Measurements from ENCODE around the gene ATF2.
"Not testable (repeated sequence)": the region's sequence is repeated elsewhere in the genome, so short reads cannot be mapped to it uniquely, and the experiment has no call there.

The ATF2 gene

GRCh38 chr2:175143191-175143590, 24.8 kb downstream of the ATF2 start:
- no peak overlapping the region for H3K4me3 ChIP-seq
- no peaks in the 10 kb centered on the region for H3K27me3 ChIP-seq
- H3K36me3 ChIP-seq: peaks cover 78% of the 10 kb centered on the region
- no peak for TF ChIP-seq Cebpa-rat (IDR thresholded peaks at IDR 0.05)
- H3K9ac ChIP-seq: no peak overlapping the region
- H3K27ac ChIP-seq: no peak overlapping the region
- H3K4me1 ChIP-seq: no peaks in the 10 kb centered on the region
- H3K9me3 ChIP-seq: no peaks in the 10 kb centered on the region
- no peak overlapping the region for H3K4me2 ChIP-seq
- peaks cover 98% of the 10 kb centered on the region for H4K20me1 ChIP-seq

GRCh38 chr2:175140332-175140731, 27.7 kb downstream of the ATF2 start:
- peaks cover 6% of the 10 kb centered on the region; the same call in 1 of the 2 replicates for H3K4me1 ChIP-seq
- H3K9ac ChIP-seq: no peak overlapping the region
- no peaks in the 10 kb centered on the region for H3K27me3 ChIP-seq
- no peaks in the 10 kb centered on the region for H3K9me3 ChIP-seq
- H4K20me1 ChIP-seq: peaks cover 93% of the 10 kb centered on the region
- H3K4me3 ChIP-seq: no peak overlapping the region
- H3K36me3 ChIP-seq: peaks cover 76% of the 10 kb centered on the region
- TF ChIP-seq Cebpa-rat (IDR thresholded peaks at IDR 0.05): no peak
- no peak overlapping the region for H3K27ac ChIP-seq
- no peak overlapping the region for H3K4me2 ChIP-seq

GRCh38 chr2:175137793-175138192, 30.2 kb downstream of the ATF2 start:
- H3K4me3 ChIP-seq: no peak overlapping the region
- H3K27ac ChIP-seq: no peak overlapping the region
- TF ChIP-seq Cebpa-rat (IDR thresholded peaks at IDR 0.05): no peak
- H3K36me3 ChIP-seq: peaks cover 79% of the 10 kb centered on the region
- no peaks in the 10 kb centered on the region for H3K9me3 ChIP-seq
- H3K27me3 ChIP-seq: no peaks in the 10 kb centered on the region
- peaks cover 80% of the 10 kb centered on the region for H4K20me1 ChIP-seq
- H3K9ac ChIP-seq: no peak overlapping the region
- no peak overlapping the region for H3K4me2 ChIP-seq
- peaks cover 6% of the 10 kb centered on the region; the same call in 1 of the 2 replicates for H3K4me1 ChIP-seq

- no peaks in the 10 kb centered on the region for H3K9me3 ChIP-seq
- H3K27ac ChIP-seq: no peak overlapping the region
- no peaks in the 10 kb centered on the region for H3K27me3 ChIP-seq
- no peak overlapping the region for H3K9ac ChIP-seq
- peaks cover 80% of the 10 kb centered on the region for H3K36me3 ChIP-seq
- H3K4me2 ChIP-seq: no peak overlapping the region
- peaks cover 6% of the 10 kb centered on the region; the same call in 1 of the 2 replicates for H3K4me1 ChIP-seq
- peaks cover 72% of the 10 kb centered on the region for H4K20me1 ChIP-seq
- no peak overlapping the region for H3K4me3 ChIP-seq
- no peak for TF ChIP-seq Cebpa-rat (IDR thresholded peaks at IDR 0.05)
Measured at GRCh38 chr2:175136334-175137215, 31.4 kb downstream of the ATF2 start.

GRCh38 chr2:175135862-175136261, 32.1 kb downstream of the ATF2 start:
- H3K27me3 ChIP-seq: no peaks in the 10 kb centered on the region
- peaks cover 82% of the 10 kb centered on the region for H3K36me3 ChIP-seq
- H3K27ac ChIP-seq: no peak overlapping the region
- H4K20me1 ChIP-seq: peaks cover 73% of the 10 kb centered on the region
- no peaks in the 10 kb centered on the region for H3K9me3 ChIP-seq
- H3K4me1 ChIP-seq: peaks cover 6% of the 10 kb centered on the region; the same call in 1 of the 2 replicates
- H3K4me3 ChIP-seq: no peak overlapping the region
- H3K4me2 ChIP-seq: no peak overlapping the region
- no peak overlapping the region for H3K9ac ChIP-seq
- no peak for TF ChIP-seq Cebpa-rat (IDR thresholded peaks at IDR 0.05)

- Histone ChIP-seq H3K4me3 (no peak overlapping the region), H3K9ac (no peak overlapping the region), H4K20me1 (peaks cover 73% of the 10 kb centered on the region), H3K27ac (no peak overlapping the region), H3K4me1 (peaks cover 6% of the 10 kb centered on the region; the same call in 1 of the 2 replicates), H3K27me3 (no peaks in the 10 kb centered on the region), H3K4me2 (no peak overlapping the region), H3K9me3 (no peaks in the 10 kb centered on the region), H3K36me3 (peaks cover 82% of the 10 kb centered on the region)
- TF ChIP-seq Cebpa-rat (IDR thresholded peaks at IDR 0.05): no peak
Measured at GRCh38 chr2:175135177-175135576, 32.8 kb downstream of the ATF2 start.

GRCh38 chr2:175131252-175131651, 36.8 kb downstream of the ATF2 start:
- Histone ChIP-seq H3K9me3 (no peaks in the 10 kb centered on the region), H3K27me3 (no peaks in the 10 kb centered on the region), H3K4me1 (peaks cover 2% of the 10 kb centered on the region; the same call in 1 of the 2 replicates), H3K27ac (no peak overlapping the region), H3K36me3 (peaks cover 89% of the 10 kb centered on the region), H3K9ac (no peak overlapping the region), H4K20me1 (peaks cover 34% of the 10 kb centered on the region), H3K4me3 (no peak overlapping the region), H3K4me2 (no peak overlapping the region)
- TF ChIP-seq Cebpa-rat (IDR thresholded peaks at IDR 0.05): no peak

GRCh38 chr2:175126661-175127060, 41.3 kb downstream of the ATF2 start:
- Histone ChIP-seq H3K36me3 (peaks cover 63% of the 10 kb centered on the region), H4K20me1 (peaks cover 38% of the 10 kb centered on the region), H3K27me3 (no peaks in the 10 kb centered on the region), H3K27ac (no peak overlapping the region), H3K4me1 (no peaks in the 10 kb centered on the region), H3K9me3 (no peaks in the 10 kb centered on the region), H3K9ac (no peak overlapping the region), H3K4me3 (no peak overlapping the region), H3K4me2 (no peak overlapping the region)
- no peak for TF ChIP-seq Cebpa-rat (IDR thresholded peaks at IDR 0.05)

- Histone ChIP-seq H3K27ac (no peak overlapping the region), H3K9ac (no peak overlapping the region), H4K20me1 (peaks cover 31% of the 10 kb centered on the region)
Measured at GRCh38 chr2:175123254-175123653, 44.7 kb downstream of the ATF2 start.

GRCh38 chr2:175111200-175111657, 56.8 kb downstream of the ATF2 start:
- no peaks in the 10 kb centered on the region for H3K27me3 ChIP-seq
- TF ChIP-seq Cebpa-rat (IDR thresholded peaks at IDR 0.05): no peak
- no peak overlapping the region for H3K9ac ChIP-seq
- no peaks in the 10 kb centered on the region for H3K4me1 ChIP-seq
- peaks cover 26% of the 10 kb centered on the region for H3K9me3 ChIP-seq
- H3K4me3 ChIP-seq: no peak overlapping the region
- no peak overlapping the region for H3K27ac ChIP-seq
- H3K4me2 ChIP-seq: no peak overlapping the region
- peaks cover 92% of the 10 kb centered on the region for H3K36me3 ChIP-seq
- no peaks in the 10 kb centered on the region for H4K20me1 ChIP-seq

More at GRCh38 chr2:175123254-175123653, 44.7 kb downstream of the ATF2 start:
- Histone ChIP-seq H3K4me1 (no peaks in the 10 kb centered on the region), H3K9me3 (no peaks in the 10 kb centered on the region), H3K36me3 (peaks cover 30% of the 10 kb centered on the region), H3K4me3 (no peak overlapping the region), H3K4me2 (no peak overlapping the region), H3K27me3 (no peaks in the 10 kb centered on the region)
- TF ChIP-seq Cebpa-rat (IDR thresholded peaks at IDR 0.05): no peak

- Histone ChIP-seq H3K9me3 (peaks cover 28% of the 10 kb centered on the region), H3K36me3 (peaks cover 83% of the 10 kb centered on the region)
- not testable (repeated sequence) for H3K27me3 ChIP-seq, H4K20me1 ChIP-seq, H3K4me3 ChIP-seq, H3K4me2 ChIP-seq, H3K4me1 ChIP-seq, H3K27ac ChIP-seq, H3K9ac ChIP-seq
Measured at GRCh38 chr2:175108091-175108490, 59.9 kb downstream of the ATF2 start.
